GM23338 (cell line): ENCODE results near the gene GNB2. TPM values are rescaled to one million over a fixed set of nuclear protein-coding genes. Genes with fewer than 3 reads are reported as not detected.

Experiments used
- ATAC-seq: fragments of 200-7000 bp; cut with Tn5 transposase; 3 replicates; pipeline ENCODE4 v1.9.1; 2020
- DNase-seq: peaks from one replicate; pipeline ENCODE4 v3.0.0-alpha.2; 2015; ENCODE audit warnings: low spot score
- H2AFZ ChIP-seq: fragments of 200-600 bp; sonication (generic); 2 replicates; pipeline ENCODE4 v1.8.0; 2016; ENCODE audit warnings: antibody characterized with exemption, mild to moderate bottlenecking, moderate library complexity
- H3F3A ChIP-seq: fragments of 200-600 bp; sonication (generic); replicated peaks from 2 replicates; pipeline ENCODE4 v1.8.0; 2017; ENCODE audit warnings: antibody characterized with exemption, mixed run types, low read depth
- H3K27ac ChIP-seq: fragments of 200-600 bp; sonication (generic); 2 replicates; pipeline ENCODE4 v1.6.1; 2016; ENCODE audit warnings: low read depth
- H3K27me3 ChIP-seq: fragments of 200-600 bp; sonication (generic); 2 replicates; pipeline ENCODE4 v1.8.0; 2016; ENCODE audit warnings: mild to moderate bottlenecking, mixed run types, moderate library complexity; ENCODE audit not compliant: insufficient read depth
- H3K36me3 ChIP-seq: fragments of 200-600 bp; sonication (generic); 2 replicates; pipeline ENCODE4 v1.8.0; 2016; ENCODE audit warnings: mild to moderate bottlenecking; ENCODE audit not compliant: insufficient read depth
- H3K4me1 ChIP-seq: fragments of 200-600 bp; sonication (generic); 2 replicates; pipeline ENCODE4 v1.8.0; 2016; ENCODE audit warnings: mild to moderate bottlenecking, moderate library complexity; ENCODE audit not compliant: insufficient read depth
- H3K4me2 ChIP-seq: fragments of 200-600 bp; sonication (generic); 2 replicates; pipeline ENCODE4 v1.7.1; 2017; ENCODE audit warnings: mixed run types
- H3K4me3 ChIP-seq: fragments of 200-600 bp; sonication (generic); 2 replicates; pipeline ENCODE4 v1.6.1; 2016; ENCODE audit warnings: mixed run types
- H3K79me2 ChIP-seq: fragments of 200-600 bp; sonication (generic); replicated peaks from 2 replicates; pipeline ENCODE4 v1.8.0; 2017; ENCODE audit warnings: mild to moderate bottlenecking; ENCODE audit not compliant: insufficient read depth
- H3K9me2 ChIP-seq: fragments of 200-600 bp; sonication (generic); 2 replicates; pipeline ENCODE4 v1.8.0; 2017; ENCODE audit not compliant: insufficient read depth
- H4K20me1 ChIP-seq: fragments of 200-600 bp; sonication (generic); replicated peaks from 2 replicates; pipeline ENCODE4 v1.8.0; 2017; ENCODE audit warnings: mild to moderate bottlenecking; ENCODE audit not compliant: insufficient read depth
- H3K27ac Mint-ChIP-seq: 2 replicates; pipeline ENCODE4 v1.8.0; 2020; ENCODE audit warnings: inconsistent platforms, mild to moderate bottlenecking, moderate library complexity, mixed read lengths
- H3K27me3 Mint-ChIP-seq: 3 replicates; pipeline ENCODE4 v1.8.0; 2022; ENCODE audit warnings: low read depth, mild to moderate bottlenecking, moderate library complexity, mixed read lengths, inconsistent platforms; ENCODE audit not compliant: insufficient read depth, poor library complexity
- H3K36me3 Mint-ChIP-seq: 3 replicates; pipeline ENCODE4 v1.8.0; 2021; ENCODE audit warnings: low read depth, mild to moderate bottlenecking, inconsistent platforms, moderate library complexity, mixed read lengths
- H3K4me1 Mint-ChIP-seq: 3 replicates; pipeline ENCODE4 v1.8.0; 2020; ENCODE audit warnings: mild to moderate bottlenecking, inconsistent platforms, mixed read lengths
- H3K4me3 Mint-ChIP-seq: 3 replicates; pipeline ENCODE4 v1.8.0; 2021; ENCODE audit warnings: moderate library complexity, mild to moderate bottlenecking, inconsistent platforms, mixed read lengths
- H3K9me3 Mint-ChIP-seq: 3 replicates; pipeline ENCODE4 v1.8.0; 2020; ENCODE audit warnings: moderate library complexity, mild to moderate bottlenecking, inconsistent platforms, mixed read lengths
- CREB1 ChIP-seq: fragments of 250-450 bp; sonication (Bioruptor Pico); IDR thresholded peaks from 2 replicates; pipeline ENCODE4 v1.5.0; 2020; ENCODE audit warnings: low read depth, mild to moderate bottlenecking, moderate library complexity
- JUNB ChIP-seq: IDR thresholded peaks from one replicate; pipeline ENCODE4 v1.6.1; 2016; ENCODE audit warnings: antibody characterized with exemption; ENCODE audit not compliant: unreplicated experiment
- NANOG ChIP-seq: IDR thresholded peaks from 2 replicates; pipeline ENCODE4 v1.6.1; 2016; ENCODE audit warnings: antibody characterized with exemption, borderline replicate concordance
- POLR2AphosphoS5 ChIP-seq: IDR thresholded peaks from 2 replicates; pipeline ENCODE4 v1.6.1; 2016; ENCODE audit warnings: antibody characterized with exemption, low read depth
- STAT1 ChIP-seq: IDR thresholded peaks from one replicate; pipeline ENCODE4 v1.6.1; 2016; ENCODE audit warnings: antibody characterized with exemption; ENCODE audit not compliant: unreplicated experiment
- ZNF331 ChIP-seq: fragments of 250-450 bp; sonication (Bioruptor Pico); IDR thresholded peaks from 2 replicates; pipeline ENCODE4 v1.5.0; 2020; ENCODE audit warnings: low read depth, mild to moderate bottlenecking, moderate library complexity
- polyA plus RNA-seq: library from polyadenylated mRNA; unstranded; fragments of >200 nt; fragmentation: Nextera tagmentation; extraction: Ambion mirVana; gene quantifications from 2 replicates; pipeline ENCODE4 v1.2.1, GENCODE V29; 2016
- total RNA-seq: library from RNA; depleted of rRNA; stranded (reverse); fragments of >200 nt; shearing (Covaris generic); gene quantifications from 2 replicates; pipeline ENCODE4 v1.2.3, GENCODE V29; 2014
- TF ChIP-seq, protein P1 (sequence below): fragments of 250-450 bp; sonication (Bioruptor Pico); IDR thresholded peaks from 2 replicates; pipeline ENCODE4 v1.5.0; 2020; ENCODE audit warnings: mild to moderate bottlenecking, moderate library complexity
- TF ChIP-seq, protein P2 (sequence below): IDR thresholded peaks from one replicate; pipeline ENCODE4 v1.6.1; 2018; ENCODE audit warnings: antibody characterized with exemption; ENCODE audit not compliant: unreplicated experiment

The GNB2 gene
- total and polyA plus RNA-seq, 2 experiments from 2014 or later, result 112 to 153 TPM

DNA sequence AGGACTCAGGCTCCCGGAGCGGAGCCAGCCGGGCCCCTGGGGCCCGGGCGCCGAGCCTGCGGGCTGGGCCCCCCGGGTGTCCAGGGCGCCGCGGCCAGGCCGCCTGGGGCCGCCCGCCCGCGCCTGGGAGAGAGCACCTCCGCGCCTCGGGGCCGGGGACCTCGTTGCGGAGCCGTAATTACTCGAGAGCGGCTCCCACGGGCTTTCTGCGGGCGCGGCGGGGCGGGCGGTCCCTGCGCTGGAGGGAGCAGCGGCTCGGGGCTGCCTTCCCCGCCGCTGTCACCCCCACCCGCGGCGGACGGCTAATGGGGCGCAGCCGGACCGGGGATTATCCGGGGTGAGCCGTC is 1.5 kb downstream of the GNB2 start:
- no peak overlapping the region for H3K27ac Mint-ChIP-seq
- no peaks in the 10 kb centered on the region for H3K9me2 ChIP-seq
- H3K79me2 ChIP-seq, result no peaks in the 10 kb centered on the region
- H3K9me3 Mint-ChIP-seq, result no peaks in the 10 kb centered on the region
- H3K4me3 ChIP-seq, result peak overlapping the region; percentile 93
- H3K27me3 ChIP-seq, result peaks cover 16% of the 10 kb centered on the region
- peaks cover 9% of the 10 kb centered on the region for H3K4me1 Mint-ChIP-seq
- no peak for ATAC-seq
- H3K4me2 ChIP-seq, result peak overlapping the region; percentile 99
- H3K36me3 Mint-ChIP-seq, result peaks cover 20% of the 10 kb centered on the region
- H2AFZ ChIP-seq, result no peak overlapping the region
- H3K4me1 ChIP-seq, result peaks cover 4% of the 10 kb centered on the region; the same call in 1 of the 2 replicates
- no peaks in the 10 kb centered on the region for H3K36me3 ChIP-seq
- H3K27ac ChIP-seq, result no peak overlapping the region
- no peak for DNase-seq
- peak overlapping the region; percentile 83; the same call in 2 of the 3 replicates for H3K4me3 Mint-ChIP-seq
- H3K27me3 Mint-ChIP-seq, result peaks cover 35% of the 10 kb centered on the region
- TF ChIP-seq NANOG (no peak), CREB1 (no peak), STAT1 (no peak), POLR2AphosphoS5 (no peak), ZNF331 (CRISPR knock-in tag) (no peak), JUNB (no peak)
- TF ChIP-seq, protein P1, sequence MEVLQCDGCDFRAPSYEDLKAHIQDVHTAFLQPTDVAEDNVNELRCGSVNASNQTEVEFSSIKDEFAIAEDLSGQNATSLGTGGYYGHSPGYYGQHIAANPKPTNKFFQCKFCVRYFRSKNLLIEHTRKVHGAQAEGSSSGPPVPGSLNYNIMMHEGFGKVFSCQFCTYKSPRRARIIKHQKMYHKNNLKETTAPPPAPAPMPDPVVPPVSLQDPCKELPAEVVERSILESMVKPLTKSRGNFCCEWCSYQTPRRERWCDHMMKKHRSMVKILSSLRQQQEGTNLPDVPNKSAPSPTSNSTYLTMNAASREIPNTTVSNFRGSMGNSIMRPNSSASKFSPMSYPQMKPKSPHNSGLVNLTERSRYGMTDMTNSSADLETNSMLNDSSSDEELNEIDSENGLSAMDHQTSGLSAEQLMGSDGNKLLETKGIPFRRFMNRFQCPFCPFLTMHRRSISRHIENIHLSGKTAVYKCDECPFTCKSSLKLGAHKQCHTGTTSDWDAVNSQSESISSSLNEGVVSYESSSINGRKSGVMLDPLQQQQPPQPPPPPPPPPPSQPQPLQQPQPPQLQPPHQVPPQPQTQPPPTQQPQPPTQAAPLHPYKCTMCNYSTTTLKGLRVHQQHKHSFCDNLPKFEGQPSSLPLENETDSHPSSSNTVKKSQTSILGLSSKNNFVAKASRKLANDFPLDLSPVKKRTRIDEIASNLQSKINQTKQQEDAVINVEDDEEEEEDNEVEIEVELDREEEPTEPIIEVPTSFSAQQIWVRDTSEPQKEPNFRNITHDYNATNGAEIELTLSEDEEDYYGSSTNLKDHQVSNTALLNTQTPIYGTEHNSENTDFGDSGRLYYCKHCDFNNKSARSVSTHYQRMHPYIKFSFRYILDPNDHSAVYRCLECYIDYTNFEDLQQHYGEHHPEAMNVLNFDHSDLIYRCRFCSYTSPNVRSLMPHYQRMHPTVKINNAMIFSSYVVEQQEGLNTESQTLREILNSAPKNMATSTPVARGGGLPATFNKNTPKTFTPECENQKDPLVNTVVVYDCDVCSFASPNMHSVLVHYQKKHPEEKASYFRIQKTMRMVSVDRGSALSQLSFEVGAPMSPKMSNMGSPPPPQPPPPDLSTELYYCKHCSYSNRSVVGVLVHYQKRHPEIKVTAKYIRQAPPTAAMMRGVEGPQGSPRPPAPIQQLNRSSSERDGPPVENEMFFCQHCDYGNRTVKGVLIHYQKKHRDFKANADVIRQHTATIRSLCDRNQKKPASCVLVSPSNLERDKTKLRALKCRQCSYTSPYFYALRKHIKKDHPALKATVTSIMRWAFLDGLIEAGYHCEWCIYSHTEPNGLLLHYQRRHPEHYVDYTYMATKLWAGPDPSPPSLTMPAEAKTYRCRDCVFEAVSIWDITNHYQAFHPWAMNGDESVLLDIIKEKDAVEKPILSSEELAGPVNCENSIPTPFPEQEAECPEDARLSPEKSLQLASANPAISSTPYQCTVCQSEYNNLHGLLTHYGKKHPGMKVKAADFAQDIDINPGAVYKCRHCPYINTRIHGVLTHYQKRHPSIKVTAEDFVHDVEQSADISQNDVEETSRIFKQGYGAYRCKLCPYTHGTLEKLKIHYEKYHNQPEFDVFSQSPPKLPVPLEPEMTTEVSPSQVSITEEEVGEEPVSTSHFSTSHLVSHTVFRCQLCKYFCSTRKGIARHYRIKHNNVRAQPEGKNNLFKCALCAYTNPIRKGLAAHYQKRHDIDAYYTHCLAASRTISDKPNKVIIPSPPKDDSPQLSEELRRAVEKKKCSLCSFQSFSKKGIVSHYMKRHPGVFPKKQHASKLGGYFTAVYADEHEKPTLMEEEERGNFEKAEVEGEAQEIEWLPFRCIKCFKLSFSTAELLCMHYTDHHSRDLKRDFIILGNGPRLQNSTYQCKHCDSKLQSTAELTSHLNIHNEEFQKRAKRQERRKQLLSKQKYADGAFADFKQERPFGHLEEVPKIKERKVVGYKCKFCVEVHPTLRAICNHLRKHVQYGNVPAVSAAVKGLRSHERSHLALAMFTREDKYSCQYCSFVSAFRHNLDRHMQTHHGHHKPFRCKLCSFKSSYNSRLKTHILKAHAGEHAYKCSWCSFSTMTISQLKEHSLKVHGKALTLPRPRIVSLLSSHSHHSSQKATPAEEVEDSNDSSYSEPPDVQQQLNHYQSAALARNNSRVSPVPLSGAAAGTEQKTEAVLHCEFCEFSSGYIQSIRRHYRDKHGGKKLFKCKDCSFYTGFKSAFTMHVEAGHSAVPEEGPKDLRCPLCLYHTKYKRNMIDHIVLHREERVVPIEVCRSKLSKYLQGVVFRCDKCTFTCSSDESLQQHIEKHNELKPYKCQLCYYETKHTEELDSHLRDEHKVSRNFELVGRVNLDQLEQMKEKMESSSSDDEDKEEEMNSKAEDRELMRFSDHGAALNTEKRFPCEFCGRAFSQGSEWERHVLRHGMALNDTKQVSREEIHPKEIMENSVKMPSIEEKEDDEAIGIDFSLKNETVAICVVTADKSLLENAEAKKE (CRISPR knock-in tag), result no peak
- TF ChIP-seq, protein P2, sequence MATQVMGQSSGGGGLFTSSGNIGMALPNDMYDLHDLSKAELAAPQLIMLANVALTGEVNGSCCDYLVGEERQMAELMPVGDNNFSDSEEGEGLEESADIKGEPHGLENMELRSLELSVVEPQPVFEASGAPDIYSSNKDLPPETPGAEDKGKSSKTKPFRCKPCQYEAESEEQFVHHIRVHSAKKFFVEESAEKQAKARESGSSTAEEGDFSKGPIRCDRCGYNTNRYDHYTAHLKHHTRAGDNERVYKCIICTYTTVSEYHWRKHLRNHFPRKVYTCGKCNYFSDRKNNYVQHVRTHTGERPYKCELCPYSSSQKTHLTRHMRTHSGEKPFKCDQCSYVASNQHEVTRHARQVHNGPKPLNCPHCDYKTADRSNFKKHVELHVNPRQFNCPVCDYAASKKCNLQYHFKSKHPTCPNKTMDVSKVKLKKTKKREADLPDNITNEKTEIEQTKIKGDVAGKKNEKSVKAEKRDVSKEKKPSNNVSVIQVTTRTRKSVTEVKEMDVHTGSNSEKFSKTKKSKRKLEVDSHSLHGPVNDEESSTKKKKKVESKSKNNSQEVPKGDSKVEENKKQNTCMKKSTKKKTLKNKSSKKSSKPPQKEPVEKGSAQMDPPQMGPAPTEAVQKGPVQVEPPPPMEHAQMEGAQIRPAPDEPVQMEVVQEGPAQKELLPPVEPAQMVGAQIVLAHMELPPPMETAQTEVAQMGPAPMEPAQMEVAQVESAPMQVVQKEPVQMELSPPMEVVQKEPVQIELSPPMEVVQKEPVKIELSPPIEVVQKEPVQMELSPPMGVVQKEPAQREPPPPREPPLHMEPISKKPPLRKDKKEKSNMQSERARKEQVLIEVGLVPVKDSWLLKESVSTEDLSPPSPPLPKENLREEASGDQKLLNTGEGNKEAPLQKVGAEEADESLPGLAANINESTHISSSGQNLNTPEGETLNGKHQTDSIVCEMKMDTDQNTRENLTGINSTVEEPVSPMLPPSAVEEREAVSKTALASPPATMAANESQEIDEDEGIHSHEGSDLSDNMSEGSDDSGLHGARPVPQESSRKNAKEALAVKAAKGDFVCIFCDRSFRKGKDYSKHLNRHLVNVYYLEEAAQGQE, result no peak
- H3F3A ChIP-seq, result peaks cover 24% of the 10 kb centered on the region
- no peaks in the 10 kb centered on the region; the same call in 1 of the 2 replicates for H4K20me1 ChIP-seq
